Endothelial cell of umbilical vein (primary cell): Measurements from ENCODE around the gene METTL18. TPM values are rescaled to one million over a fixed set of nuclear protein-coding genes. Genes with fewer than 3 reads are reported as not detected.

ENCODE experiments used
- BruUV-seq: library from RNA; stranded (reverse); fragments of 400-500 nt; replicated peaks from 2 replicates; lab custom pipeline; 2021; lab: Mats Ljungman, UMichigan
- CTCF ChIA-PET: fragments of 300-600, 350-600 bp; sonication (Branson Sonifier 250); formaldehyde crosslinking; loops from one replicate; lab custom pipeline; 2021; ENCODE audit warnings: antibody characterized with exemption, inconsistent platforms; lab: Charles Lee
- POLR2A ChIA-PET: fragments of 300-600, 350-600 bp; sonication (Branson Sonifier 250); formaldehyde crosslinking; loops from one replicate; lab custom pipeline; 2021; ENCODE audit warnings: antibody characterized with exemption, inconsistent platforms; lab: Charles Lee
- DNase-seq: peaks from one replicate; pipeline ENCODE4 v3.0.0-alpha.2; 2011; ENCODE audit warnings: low read depth, low spot score
- FAIRE-seq: peaks from 2 replicates; lab custom pipeline; 2011; peaks lifted over from hg19 to GRCh38; lab: Jason Lieb, UNC
- H2AFZ ChIP-seq: 2 replicates; pipeline ENCODE4 v1.6.0; 2012; ENCODE audit warnings: low read depth, low read length, control low read depth, inconsistent platforms
- H3K27ac ChIP-seq: 2 replicates; pipeline ENCODE4 v1.5.1; 2011; ENCODE audit warnings: low read depth, mild to moderate bottlenecking, control low read depth, low read length, moderate library complexity; ENCODE audit not compliant: insufficient read depth
- H3K27me3 ChIP-seq, 2 experiments: 2 replicates each; pipeline versions ENCODE4 v1.6.0 to v1.6.1; 2011; ENCODE audit warnings: low read length in 2 of 2, mixed read lengths in 1 of 2; ENCODE audit not compliant: control insufficient read depth in 2 of 2, insufficient read depth in 2 of 2
- H3K36me3 ChIP-seq, 2 experiments: 2 replicates in 1 of 2; 3 replicates in 1 of 2; pipeline ENCODE4 v1.5.1; 2011; ENCODE audit warnings: low read length in 2 of 2, mild to moderate bottlenecking in 1 of 2, moderate library complexity in 1 of 2; ENCODE audit not compliant: control insufficient read depth in 2 of 2, insufficient read depth in 2 of 2; ENCODE audit errors: extremely low read depth in 1 of 2
- H3K4me1 ChIP-seq: 3 replicates; pipeline ENCODE4 v1.5.1; 2011; ENCODE audit warnings: mild to moderate bottlenecking, low read length; ENCODE audit not compliant: control insufficient read depth, insufficient read depth; ENCODE audit errors: extremely low read depth
- H3K4me2 ChIP-seq: 2 replicates; pipeline ENCODE4 v1.6.1; 2011; ENCODE audit warnings: low read length, control low read depth, mixed read lengths; ENCODE audit not compliant: insufficient read depth
- H3K4me3 ChIP-seq, 3 experiments: fragments of 200-600 bp in 1 of 3; sonication (generic), shearing (Covaris generic) in 1 of 3; replicated peaks in 1 of 3; 2 replicates each; pipeline ENCODE4 v1.5.1; 2011 to 2016; ENCODE audit warnings: control low read depth in 3 of 3, low read length in 3 of 3, mild to moderate bottlenecking in 2 of 3, inconsistent platforms in 1 of 3, low read depth in 1 of 3, moderate library complexity in 1 of 3; ENCODE audit not compliant: insufficient read depth in 1 of 3
- H3K79me2 ChIP-seq: 2 replicates; pipeline ENCODE4 v1.6.0; 2012; ENCODE audit warnings: low read length, inconsistent platforms; ENCODE audit not compliant: control insufficient read depth, insufficient read depth
- H3K9ac ChIP-seq: replicated peaks from 2 replicates; pipeline ENCODE3; 2011; ENCODE audit warnings: low read length, control low read depth; ENCODE audit not compliant: insufficient read depth; ENCODE audit errors: extremely low read depth
- H3K9me1 ChIP-seq: replicated peaks from 3 replicates; pipeline ENCODE4 v1.6.0; 2011; ENCODE audit warnings: mild to moderate bottlenecking, low read length; ENCODE audit not compliant: control insufficient read depth, insufficient read depth; ENCODE audit errors: extremely low read depth
- H3K9me3 ChIP-seq: replicated peaks from 2 replicates; pipeline ENCODE4 v1.5.1; 2012; ENCODE audit warnings: low read length, inconsistent platforms; ENCODE audit not compliant: control insufficient read depth, insufficient read depth
- H4K20me1 ChIP-seq: replicated peaks from 2 replicates; pipeline ENCODE3; 2011; ENCODE audit warnings: mild to moderate bottlenecking, low read length; ENCODE audit not compliant: control insufficient read depth, insufficient read depth; ENCODE audit errors: extremely low read depth
- CTCF ChIP-seq, 2 donors: IDR thresholded peaks; 1 replicate in 1 of 2; 2 replicates in 1 of 2; pipeline ENCODE4 v1.5.1; 2011; ENCODE audit warnings: low read length in 2 of 2, mild to moderate bottlenecking in 2 of 2, moderate library complexity in 2 of 2, control low read depth in 1 of 2, inconsistent platforms in 1 of 2, low read depth in 1 of 2; ENCODE audit not compliant: insufficient read depth in 1 of 2; ENCODE audit errors: extremely low read depth in 1 of 2
- EZH2 ChIP-seq: IDR thresholded peaks from 2 replicates; pipeline ENCODE4 v1.6.1; 2012; ENCODE audit warnings: borderline replicate concordance, low read depth, mild to moderate bottlenecking, moderate library complexity, low read length, inconsistent platforms; ENCODE audit not compliant: severe bottlenecking
- FOS ChIP-seq: IDR thresholded peaks from 2 replicates; pipeline ENCODE4 v1.6.1; 2011; ENCODE audit warnings: mild to moderate bottlenecking, low read length, moderate library complexity, borderline replicate concordance; ENCODE audit not compliant: insufficient read depth
- GATA2 ChIP-seq: IDR thresholded peaks from 2 replicates; pipeline ENCODE4 v1.7.0; 2011; ENCODE audit warnings: low read depth, mild to moderate bottlenecking, moderate library complexity, mixed read lengths, low read length; ENCODE audit not compliant: insufficient read length, insufficient read depth
- JUN ChIP-seq: IDR thresholded peaks from 2 replicates; pipeline ENCODE4 v1.6.1; 2011; ENCODE audit warnings: borderline replicate concordance, low read depth; ENCODE audit not compliant: insufficient read length, insufficient read depth
- POLR2A ChIP-seq: IDR thresholded peaks from 2 replicates; pipeline ENCODE4 v1.6.1; 2012; ENCODE audit warnings: low read depth, mild to moderate bottlenecking, control low read depth, low read length
- dilution Hi-C: fragments of 300-500 bp; cut with MboI; formaldehyde crosslinking; loops from one replicate; pipeline ENCODE4 v1.15.0; 2019; ENCODE audit warnings: low sequenced_read_pairs; ENCODE audit not compliant: extremely low pct_ligation_motif_present
- intact Hi-C: fragments of 100-400 bp; cut with micrococcal nuclease; formaldehyde crosslinking; loops from one replicate; pipeline ENCODE4 v1.10.0; 2022
- polyA plus RNA-seq, 4 experiments: library from polyadenylated mRNA; depleted of rRNA in 3 of 4; stranded (reverse) in 3 of 4; unstranded in 1 of 4; fragments of >200 nt; gene quantifications; 2 replicates each; pipeline versions ENCODE4 v1.2.1 to v1.2.3, GENCODE V29; 2011 to 2012; ENCODE audit warnings: missing spikeins in 1 of 4
- total RNA-seq: library from RNA; stranded (reverse); gene quantifications from 2 replicates; pipeline ENCODE4 v1.2.3, GENCODE V29; 2021

Gene METTL18
- total and polyA plus RNA-seq, 2 donors (not counting 3 experiments of a cell fraction or from before 2014, with no cell fraction given): 1.1 to 6.6 TPM

- H3K9me1 ChIP-seq: no peaks in the 10 kb centered on the region
- TF ChIP-seq JUN (no peak), CTCF (IDR thresholded peaks at IDR 0.05; ENCODE audit: extremely low read depth in 1 of 2, insufficient read depth in 1 of 2, low read depth in 1 of 2, low read length in 2 of 2) (peak in 1 of 2 donors; percentile 23), FOS (no peak), GATA2 (no peak), EZH2 (no peak), POLR2A (no peak)
- BruUV-seq: no TSS peak
- H3K9ac ChIP-seq: no peak overlapping the region
- H3K79me2 ChIP-seq: no peaks in the 10 kb centered on the region
- H3K27me3 ChIP-seq: no peaks in the 10 kb centered on the region
- H3K36me3 ChIP-seq: peaks cover 0 to 6% of the 10 kb centered on the region in 2 experiments
- FAIRE-seq (peak; percentile 80), DNase-seq (peak; percentile 58)
- dilution Hi-C loops (no loop called here), intact Hi-C loops (loop anchor here (1.0 to 10.0 kb wide), 6 partner anchors 97 to 1207 kb away; partner anchors contain the start of gene F5)
- ChIA-PET POLR2A (interaction anchor here (0.9 kb wide), 1 partner anchor 223 kb away, joined by 3 read pairs; the partner anchor contains the start of gene F5), CTCF (interaction anchor here (0.6 to 3.3 kb wide), 50 partner anchors 8 to 1467 kb away, joined by 3 to 82 read pairs (median 4); partner anchors contain the start of genes BLZF1, F5, METTL18 and SCYL3)
- H3K4me3 ChIP-seq: no peak overlapping the region
- H3K27ac ChIP-seq: no peak overlapping the region
- H2AFZ ChIP-seq: no peak overlapping the region
- H3K4me1 ChIP-seq: no peaks in the 10 kb centered on the region
- H3K4me2 ChIP-seq: no peak overlapping the region
- no peaks in the 10 kb centered on the region for H4K20me1 ChIP-seq
- no peaks in the 10 kb centered on the region for H3K9me3 ChIP-seq
These were observed 14.8 kb upstream of the METTL18 start for GRCh38 chr1:169809370-169810095.
